ENCODE results near the gene TYMS. TPM values are rescaled to one million over a fixed set of nuclear protein-coding genes. Genes with fewer than 3 reads are reported as not detected.
"Not testable (repeated sequence)": the region's sequence is repeated elsewhere in the genome, so short reads cannot be mapped to it uniquely, and the experiment has no call there.

The TYMS gene
- polyA plus RNA-seq, 3 donors from 2014 or later: 12.6 to 16.9 (median 14.5) TPM

GRCh38 chr18:675307-675706 lies 17.9 kb downstream of the TYMS start:
- Mint-ChIP-seq H3K36me3 (peaks cover 14 to 21% (median 18%) of the 10 kb centered on the region in 3 donors), H3K27me3 (ENCODE audit: low read depth in 3 of 3) (peaks cover 0 to under 1% (median 0%) of the 10 kb centered on the region in 3 donors), H3K27ac (peak overlapping the region in 2 of 6 donors; percentile 5 to 62), H3K4me3 (no peak overlapping the region), H3K4me1 (no peaks in the 10 kb centered on the region), H3K9me3 (no peaks in the 10 kb centered on the region)
- DNase-seq: no peak

DNA sequence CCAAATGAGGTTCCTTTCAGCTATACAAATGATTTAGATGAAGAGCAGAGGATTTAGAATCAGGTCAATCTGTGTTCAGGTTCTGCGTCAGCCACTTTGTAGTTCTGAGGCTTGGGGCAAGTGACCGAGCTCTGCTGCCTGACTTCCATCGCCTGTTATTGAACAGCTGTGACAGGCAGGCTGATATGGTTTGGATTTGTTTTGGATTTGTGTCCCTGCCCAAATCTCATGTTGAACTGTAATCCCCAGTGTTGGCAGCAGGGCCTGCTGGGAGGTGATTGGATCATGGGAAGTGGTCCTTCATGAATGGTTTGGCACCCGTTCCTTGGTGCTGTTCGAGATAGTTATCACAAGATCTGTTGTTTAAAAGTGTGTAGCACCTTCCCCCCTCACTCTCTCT lies 18.6 kb downstream of the TYMS start:
- H3K4me1 Mint-ChIP-seq: no peaks in the 10 kb centered on the region
- no peak overlapping the region for H3K4me3 Mint-ChIP-seq
- no peak for DNase-seq
- H3K27ac Mint-ChIP-seq: peak overlapping the region in 2 of 6 donors; percentile 30 to 70
- H3K9me3 Mint-ChIP-seq: no peaks in the 10 kb centered on the region
- H3K27me3 Mint-ChIP-seq (ENCODE audit: low read depth in 3 of 3): peaks cover 0 to 2% (median 0%) of the 10 kb centered on the region in 3 donors
- H3K36me3 Mint-ChIP-seq: peaks cover 7 to 20% (median 19%) of the 10 kb centered on the region in 3 donors

DNA sequence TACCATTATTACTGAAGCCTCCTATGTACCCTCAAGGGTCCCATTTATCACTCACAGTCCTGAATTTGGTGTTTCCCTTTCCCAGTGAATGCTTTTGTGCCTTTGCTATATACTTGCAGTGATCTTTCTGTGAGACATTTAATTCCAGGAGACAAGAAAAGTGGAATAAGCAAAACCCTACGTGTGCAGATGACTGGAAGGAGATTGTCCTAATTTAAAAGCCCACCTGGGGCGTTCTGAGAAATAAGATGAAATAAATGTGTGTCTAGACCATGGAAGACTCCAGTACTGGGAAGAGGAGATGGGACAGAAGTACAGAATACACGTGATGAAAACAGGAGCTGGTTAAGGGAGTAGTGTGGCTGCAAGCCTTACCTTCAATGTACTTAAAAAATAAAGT lies 19.3 kb downstream of the TYMS start:
- DNase-seq: no peak
- peaks cover 3% of the 10 kb centered on the region in 2 donors for H3K4me1 Mint-ChIP-seq
- peak overlapping the region in 1 of 6 donors; percentile 63 for H3K27ac Mint-ChIP-seq
- peaks cover 7 to 23% (median 17%) of the 10 kb centered on the region in 3 donors for H3K36me3 Mint-ChIP-seq
- H3K4me3 Mint-ChIP-seq: no peak overlapping the region
- peaks cover 0 to 2% (median 0%) of the 10 kb centered on the region in 3 donors for H3K27me3 Mint-ChIP-seq (ENCODE audit: low read depth in 3 of 3)
- no peaks in the 10 kb centered on the region for H3K9me3 Mint-ChIP-seq

DNA sequence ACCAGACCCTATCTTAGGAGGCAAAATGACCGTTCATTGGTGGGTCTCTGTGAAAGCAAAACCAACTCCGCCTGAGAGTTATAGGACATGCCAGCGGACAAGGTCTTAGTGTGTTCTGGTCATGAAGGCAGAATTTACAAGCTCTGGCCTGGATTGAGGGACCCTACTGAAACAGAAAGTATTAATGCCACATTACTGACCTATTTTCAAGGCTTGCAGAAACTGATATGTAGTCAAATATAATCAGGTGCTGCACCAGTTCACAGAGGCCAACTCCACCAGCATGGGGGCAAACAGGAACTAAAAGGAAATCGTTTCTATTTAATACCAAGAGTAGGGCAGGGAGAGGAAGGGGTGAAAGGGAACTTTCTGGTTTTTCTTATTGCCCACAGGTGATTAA lies 19.7 kb downstream of the TYMS start:
- peak overlapping the region in 2 of 6 donors; percentile 50 to 63 for H3K27ac Mint-ChIP-seq
- H3K4me1 Mint-ChIP-seq: peaks cover 7% of the 10 kb centered on the region in 2 donors
- no peaks in the 10 kb centered on the region for H3K9me3 Mint-ChIP-seq
- DNase-seq: no peak
- peaks cover 10 to 26% (median 21%) of the 10 kb centered on the region in 3 donors for H3K36me3 Mint-ChIP-seq
- peaks cover 0 to 2% (median 0%) of the 10 kb centered on the region in 3 donors for H3K27me3 Mint-ChIP-seq (ENCODE audit: low read depth in 3 of 3)
- no peak overlapping the region for H3K4me3 Mint-ChIP-seq

DNA sequence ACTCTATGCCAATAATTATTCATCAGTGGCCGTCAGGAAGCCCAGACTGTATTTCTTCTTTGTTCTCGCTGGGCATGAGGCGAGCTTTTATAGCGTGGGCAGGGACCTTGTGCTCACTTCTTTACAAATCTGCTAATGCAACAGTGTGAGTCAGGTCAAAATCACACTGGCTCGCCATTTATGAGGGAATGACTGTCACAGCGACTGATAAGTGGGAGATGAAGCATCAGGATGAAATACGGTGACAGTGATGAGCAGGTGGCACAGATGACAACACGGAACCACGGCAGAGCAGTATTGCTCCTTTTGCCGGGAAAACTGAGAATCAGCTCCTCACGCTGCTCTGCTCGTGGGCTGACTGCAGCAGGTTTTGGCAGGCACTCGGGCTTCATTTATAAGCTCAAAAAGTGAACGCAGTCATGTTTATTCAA lies 20.5 kb downstream of the TYMS start:
- Mint-ChIP-seq H3K27me3 (ENCODE audit: low read depth in 3 of 3) (peaks cover 0 to 2% (median 2%) of the 10 kb centered on the region in 3 donors), H3K9me3 (no peaks in the 10 kb centered on the region), H3K36me3 (peaks cover 10 to 28% (median 23%) of the 10 kb centered on the region in 3 donors), H3K4me3 (no peak overlapping the region), H3K4me1 (peaks cover 10% of the 10 kb centered on the region in 2 donors), H3K27ac (no peak overlapping the region)
- no peak for DNase-seq

DNA sequence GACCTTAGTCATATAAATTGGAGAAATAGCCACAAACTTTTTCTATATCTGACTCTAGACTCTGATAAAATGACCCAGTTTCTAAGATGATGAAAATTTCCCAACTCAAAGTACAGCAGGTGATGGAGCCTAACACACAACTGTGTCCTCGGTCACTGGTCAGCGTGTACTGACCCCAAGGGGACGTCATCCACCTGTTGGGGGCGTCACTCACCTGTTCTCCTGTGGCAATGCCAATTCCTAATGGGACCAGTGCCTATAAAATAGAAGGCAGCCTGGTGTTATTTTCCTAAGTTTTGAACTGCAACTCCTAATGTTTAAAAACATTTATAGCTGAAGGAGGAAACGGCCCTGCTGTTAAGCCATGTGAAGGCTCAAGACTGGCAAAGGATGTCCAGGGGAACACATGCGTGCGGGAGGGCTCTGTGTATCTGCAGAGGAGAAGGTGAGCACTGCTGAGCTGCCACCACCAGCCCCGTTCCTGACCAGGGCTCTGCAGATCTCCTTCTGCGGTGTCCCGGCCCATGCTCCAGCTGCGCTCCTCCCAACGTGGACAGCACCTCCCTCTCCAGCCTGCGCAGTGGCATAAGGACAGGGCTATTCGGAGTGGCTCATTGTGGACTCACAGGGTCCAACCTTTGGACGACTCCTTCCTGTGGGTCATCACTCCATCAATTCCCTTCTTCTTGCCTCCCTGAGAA lies 21.2 kb downstream of the TYMS start:
- H3K27ac Mint-ChIP-seq: no peak overlapping the region

DNA sequence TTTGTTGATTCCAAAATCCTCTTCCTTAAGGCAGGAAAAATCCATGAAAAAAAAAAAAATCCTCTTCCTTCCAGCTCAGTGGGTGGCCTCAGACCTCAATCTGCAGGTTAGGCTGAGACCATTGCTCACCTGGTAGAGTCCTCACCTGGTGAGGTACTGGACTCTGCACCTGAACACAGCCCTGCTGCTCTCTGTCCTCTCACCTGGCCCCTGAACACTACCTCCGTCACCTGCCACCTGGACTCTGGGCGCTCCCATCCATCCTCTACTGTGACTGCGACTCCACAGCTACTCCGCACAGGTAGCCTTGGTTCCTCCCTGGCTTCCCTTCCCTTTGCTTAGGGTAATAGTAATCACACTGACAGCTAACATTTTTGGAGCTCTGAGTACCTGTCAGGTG lies 22.1 kb downstream of the TYMS start:
- Mint-ChIP-seq H3K36me3 (peaks cover 10 to 31% (median 23%) of the 10 kb centered on the region in 3 donors), H3K4me1 (peaks cover 10% of the 10 kb centered on the region in 2 donors), H3K27ac (peak overlapping the region in 3 of 6 donors; percentile 18 to 78 (median 58)), H3K27me3 (ENCODE audit: low read depth in 3 of 3) (peaks cover 0 to 2% (median 2%) of the 10 kb centered on the region in 3 donors), H3K9me3 (no peaks in the 10 kb centered on the region), H3K4me3 (no peak overlapping the region)
- DNase-seq: no peak

More for the DNA sequence above, 21.2 kb downstream of the TYMS start:
- H3K9me3 Mint-ChIP-seq: no peaks in the 10 kb centered on the region
- DNase-seq: no peak
- peaks cover 10% of the 10 kb centered on the region in 2 donors for H3K4me1 Mint-ChIP-seq
- peaks cover 0 to 2% (median 2%) of the 10 kb centered on the region in 3 donors for H3K27me3 Mint-ChIP-seq (ENCODE audit: low read depth in 3 of 3)
- no peak overlapping the region for H3K4me3 Mint-ChIP-seq
- peaks cover 10 to 30% (median 23%) of the 10 kb centered on the region in 3 donors for H3K36me3 Mint-ChIP-seq

DNA sequence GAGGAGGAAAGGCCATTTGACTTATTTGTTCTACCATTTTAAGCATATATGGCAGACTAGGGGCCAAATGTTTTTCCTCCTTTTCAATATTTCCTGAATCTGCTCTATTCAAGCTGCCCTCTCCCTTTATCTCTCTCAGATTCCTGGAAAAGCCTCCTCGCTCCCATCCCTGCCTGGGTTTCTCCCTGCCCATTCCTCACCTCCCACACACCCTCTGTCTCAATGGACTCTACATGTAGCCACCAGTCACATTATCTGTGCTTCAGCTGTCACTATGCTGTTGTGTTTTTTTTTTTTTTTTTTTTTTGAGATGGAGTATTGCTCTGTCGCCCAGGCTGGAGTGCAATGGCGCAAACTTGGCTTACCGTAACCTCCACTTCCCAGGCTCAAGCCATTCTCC lies 22.9 kb downstream of the TYMS start:
- H3K4me1 Mint-ChIP-seq: peaks cover 10% of the 10 kb centered on the region in 2 donors
- peak overlapping the region in 1 of 6 donors; percentile 30 for H3K27ac Mint-ChIP-seq
- H3K9me3 Mint-ChIP-seq: no peaks in the 10 kb centered on the region
- peaks cover 10 to 33% (median 21%) of the 10 kb centered on the region in 3 donors for H3K36me3 Mint-ChIP-seq
- DNase-seq: no peak
- peaks cover 0 to 2% (median 2%) of the 10 kb centered on the region in 3 donors for H3K27me3 Mint-ChIP-seq (ENCODE audit: low read depth in 3 of 3)
- H3K4me3 Mint-ChIP-seq: no peak overlapping the region

DNA sequence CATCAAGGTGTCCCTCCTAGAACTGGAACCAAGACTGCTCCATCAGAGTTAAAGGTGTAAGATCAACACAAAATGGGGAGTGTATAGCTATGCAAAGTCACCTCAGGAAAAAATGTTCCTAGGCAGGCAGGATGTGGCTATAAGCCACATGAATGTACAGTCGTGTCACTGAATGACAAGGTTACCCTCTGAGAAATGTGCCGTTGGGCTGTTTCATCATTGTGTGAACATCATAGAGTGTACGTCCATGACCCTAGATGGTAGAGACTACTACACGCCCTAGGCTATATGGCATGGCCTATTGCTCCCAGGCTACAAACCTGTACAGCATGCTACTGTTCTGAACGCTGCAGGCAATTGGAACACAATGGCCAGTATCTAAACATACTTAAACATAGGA lies 24.5 kb downstream of the TYMS start:
- Mint-ChIP-seq H3K36me3 (peaks cover 9 to 36% (median 32%) of the 10 kb centered on the region in 3 donors), H3K27me3 (ENCODE audit: low read depth in 3 of 3) (peaks cover 0 to 2% (median 2%) of the 10 kb centered on the region in 3 donors), H3K4me1 (peaks cover 10% of the 10 kb centered on the region in 2 donors), H3K4me3 (peak overlapping the region in 2 of 5 donors; percentile 26 to 39), H3K9me3 (no peaks in the 10 kb centered on the region), H3K27ac (peak overlapping the region; percentile 48 to 80 (median 62))
- DNase-seq: peak; percentile 21 to 34 (median 27)

DNA sequence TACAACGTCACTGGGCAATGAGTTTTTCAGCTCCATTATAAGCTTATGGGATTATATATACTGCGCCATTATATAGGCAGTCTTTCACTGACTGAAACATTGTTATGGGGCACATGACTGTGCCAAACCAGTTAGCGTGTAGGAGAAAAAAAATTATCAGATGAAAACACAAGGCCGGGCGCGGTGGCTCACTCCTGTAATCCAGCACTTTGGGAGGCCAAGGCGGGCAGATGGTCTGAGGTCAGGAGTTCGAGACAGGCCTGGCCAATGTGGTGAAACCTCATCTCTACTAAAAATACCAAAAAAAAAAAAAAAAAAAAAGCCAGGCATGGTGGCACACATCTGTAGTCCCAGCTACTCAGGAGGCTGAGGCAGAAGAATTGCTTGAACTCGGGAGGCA lies 25.0 kb downstream of the TYMS start:
- Mint-ChIP-seq H3K4me3 (peak overlapping the region in 1 of 5 donors; percentile 39), H3K36me3 (peaks cover 9 to 35% (median 32%) of the 10 kb centered on the region in 3 donors)

DNA sequence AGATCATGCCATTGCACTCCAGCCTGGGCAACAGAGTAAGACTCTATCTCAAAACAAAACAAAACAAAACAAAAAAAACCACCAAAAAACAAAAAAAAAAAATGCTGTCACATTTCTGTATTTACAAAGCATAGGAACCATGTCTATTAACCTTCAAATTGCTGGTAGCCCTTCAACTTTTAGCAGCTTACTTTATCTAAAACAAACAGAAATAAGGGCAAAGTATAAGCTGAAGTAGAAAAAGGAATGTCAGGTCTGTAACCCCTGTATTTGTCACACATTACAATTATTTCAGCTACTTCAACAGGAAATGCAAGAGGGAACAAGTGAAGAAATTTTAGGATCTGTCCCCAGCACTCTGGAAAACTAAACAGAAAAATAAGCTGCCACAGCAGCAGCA lies 25.4 kb downstream of the TYMS start:
- DNase-seq: no peak
- Mint-ChIP-seq H3K36me3 (peaks cover 9 to 37% (median 32%) of the 10 kb centered on the region in 3 donors), H3K9me3 (no peaks in the 10 kb centered on the region), H3K27ac (no peak overlapping the region), H3K4me1 (peaks cover 10% of the 10 kb centered on the region in 2 donors), H3K4me3 (no peak overlapping the region), H3K27me3 (ENCODE audit: low read depth in 3 of 3) (peaks cover 0 to 2% (median 2%) of the 10 kb centered on the region in 3 donors)

More for the DNA sequence above, 25.0 kb downstream of the TYMS start:
- H3K27ac Mint-ChIP-seq: peak overlapping the region in 3 of 6 donors; percentile 50 to 70 (median 53)
- H3K9me3 Mint-ChIP-seq; DNase-seq; H3K27me3 Mint-ChIP-seq (ENCODE audit: low read depth in 3 of 3): not testable (repeated sequence)
- H3K4me1 Mint-ChIP-seq: peaks cover 10% of the 10 kb centered on the region in 2 donors

- peaks cover 9 to 37% (median 32%) of the 10 kb centered on the region in 3 donors for H3K36me3 Mint-ChIP-seq
- DNase-seq: no peak
- H3K27ac Mint-ChIP-seq: no peak overlapping the region
- no peaks in the 10 kb centered on the region for H3K9me3 Mint-ChIP-seq
- H3K4me3 Mint-ChIP-seq: no peak overlapping the region
- H3K4me1 Mint-ChIP-seq: peaks cover 10% of the 10 kb centered on the region in 2 donors
- H3K27me3 Mint-ChIP-seq (ENCODE audit: low read depth in 3 of 3): peaks cover 0 to 2% (median 2%) of the 10 kb centered on the region in 3 donors
These were observed 26.1 kb downstream of the TYMS start for GRCh38 chr18:683531-683930.

DNA sequence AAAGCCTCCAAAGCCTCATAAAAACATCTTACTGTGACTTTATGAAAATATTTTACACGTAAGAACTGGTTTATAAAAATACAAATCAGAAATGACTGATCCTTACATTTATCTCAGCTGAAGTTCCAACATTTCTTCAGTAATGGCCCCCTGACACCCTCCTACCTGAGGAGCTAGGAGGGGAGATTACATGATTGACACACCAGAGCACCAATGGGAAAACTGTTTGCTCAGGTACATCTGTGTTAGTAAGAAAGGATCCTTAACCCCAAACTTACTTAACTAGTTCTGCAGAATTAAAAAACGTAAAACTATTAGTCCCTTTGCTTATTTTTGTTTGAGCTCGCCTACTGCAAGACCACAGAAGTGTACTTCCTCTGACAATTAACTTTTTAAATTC lies 28.0 kb downstream of the TYMS start:
- Mint-ChIP-seq H3K9me3 (no peaks in the 10 kb centered on the region), H3K27me3 (ENCODE audit: low read depth in 3 of 3) (peaks cover 0 to 2% (median 0%) of the 10 kb centered on the region in 3 donors), H3K4me1 (peaks cover 10% of the 10 kb centered on the region in 2 donors), H3K36me3 (peaks cover 9 to 28% (median 26%) of the 10 kb centered on the region in 3 donors), H3K27ac (no peak overlapping the region), H3K4me3 (no peak overlapping the region)
- no peak for DNase-seq
